Lung microvascular endothelial cell (primary cell): ENCODE results near the gene RNF220. TPM values are rescaled to one million over a fixed set of nuclear protein-coding genes. Genes with fewer than 3 reads are reported as not detected.

Source experiments
- DNase-seq, 2 donors: peaks; one replicate each; pipeline versions ENCODE4 v3.0.0 to v3.0.0-alpha.2; 2010; ENCODE audit warnings: low read depth in 2 of 2
- total RNA-seq: library from RNA; depleted of rRNA; stranded (reverse); fragments of >200 nt; gene quantifications from 2 replicates; pipeline ENCODE4 v1.2.1, GENCODE V29; 2014

Gene RNF220
- total RNA-seq, 1 donor from 2014 or later = 53.6 TPM

DNA sequence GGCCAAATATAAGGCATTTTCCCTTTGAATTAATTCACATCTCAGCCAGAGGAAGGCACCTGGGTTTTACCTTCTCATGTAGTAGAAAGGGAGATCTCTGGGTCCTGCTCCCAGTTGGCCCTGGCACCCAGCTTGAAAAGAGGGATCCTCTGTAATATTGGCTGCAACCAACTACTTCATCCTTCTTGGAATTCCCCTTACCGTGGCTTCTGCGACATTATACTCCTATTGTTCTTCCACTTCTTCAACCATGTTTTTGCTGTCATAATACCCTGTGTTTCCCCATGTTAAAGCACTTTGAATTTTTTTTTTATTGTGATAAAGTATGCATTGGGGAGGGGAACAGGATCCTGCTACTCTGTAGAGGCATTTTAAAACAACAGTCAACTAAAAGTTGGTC lies 26.8 kb downstream of the RNF220 start:
- no peak for DNase-seq

DNA sequence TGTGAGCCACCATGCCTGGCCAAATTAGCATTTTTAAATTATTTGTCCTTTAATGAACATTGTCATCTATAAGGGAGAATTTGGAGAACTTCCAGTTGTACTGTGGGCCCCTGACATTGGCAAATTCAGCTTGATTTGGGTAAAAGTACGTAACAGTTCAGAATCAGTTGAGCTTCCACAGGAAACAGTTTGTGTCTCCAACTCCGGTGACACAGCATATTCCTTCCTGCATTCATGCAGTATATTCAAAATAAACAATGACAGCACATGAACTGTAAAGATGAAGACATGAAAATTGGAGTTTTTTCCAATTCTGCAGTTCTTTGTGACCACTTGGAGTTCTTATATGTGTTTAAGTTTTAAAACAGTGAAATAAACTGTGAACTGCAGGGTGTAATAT lies 28.2 kb downstream of the RNF220 start:
- DNase-seq = peak; percentile 77 to 96

DNA sequence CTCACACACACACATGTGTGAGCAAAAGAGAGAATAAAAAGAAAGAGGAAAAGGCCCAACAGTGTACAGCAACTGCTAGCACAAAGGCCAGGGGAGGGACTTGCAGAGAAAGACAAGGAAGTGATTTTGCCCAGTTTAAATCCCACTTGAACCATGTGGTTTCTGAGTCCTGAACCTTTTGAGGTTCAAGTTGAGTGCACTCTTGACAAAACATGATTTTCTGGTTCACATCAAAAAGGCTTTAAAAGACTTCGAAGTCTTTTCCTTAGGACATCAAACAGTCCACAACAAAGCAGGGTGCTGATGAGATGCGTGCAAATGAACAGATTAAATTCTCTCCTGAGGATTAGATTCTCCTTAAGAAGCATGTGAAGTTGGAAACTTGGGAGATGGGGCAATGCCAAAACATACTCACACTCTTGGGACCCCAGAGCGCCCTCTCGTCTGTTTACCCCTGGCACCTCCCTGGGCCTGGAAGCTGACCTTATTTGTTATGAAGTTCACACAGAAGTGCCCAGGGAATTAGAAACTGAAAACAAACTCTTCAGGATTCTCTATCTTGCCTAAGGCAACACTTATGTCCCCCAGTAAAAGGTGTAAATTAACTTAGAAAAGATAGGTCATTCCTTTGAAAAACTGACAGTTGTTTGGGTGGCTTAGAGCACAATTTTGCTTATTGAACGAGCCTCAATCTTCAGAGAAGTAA lies 31.5 kb downstream of the RNF220 start:
- no peak for DNase-seq

DNA sequence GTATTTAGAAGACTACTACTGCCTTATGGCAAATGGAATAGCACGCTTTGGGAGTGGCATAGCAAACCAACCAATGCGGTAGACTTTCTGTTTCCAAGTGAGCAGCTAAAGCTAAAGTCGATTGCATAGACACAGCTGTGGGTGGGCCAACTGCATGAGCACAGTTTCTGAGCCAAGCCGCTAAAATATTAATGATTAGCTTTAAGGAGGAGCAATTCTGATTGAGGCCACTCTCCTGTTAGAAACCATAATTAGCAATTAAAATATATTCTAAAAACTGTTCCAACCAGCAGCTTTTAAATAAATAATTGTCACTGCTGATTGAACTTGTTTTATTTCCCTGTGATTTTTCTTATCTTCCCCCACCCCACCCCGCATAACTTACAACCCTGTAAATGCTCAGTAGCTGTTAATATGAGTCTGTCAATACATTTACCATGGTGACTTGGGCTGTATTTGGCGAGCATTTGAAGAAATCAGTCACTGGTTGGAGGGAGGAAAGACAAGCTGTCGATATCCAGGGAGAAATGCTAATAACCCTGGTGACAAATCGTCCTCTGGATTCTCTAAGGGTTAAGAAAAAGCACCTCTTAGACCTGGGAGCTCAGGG lies 32.2 kb downstream of the RNF220 start:
- peak in 1 of 2 donors; percentile 8 for DNase-seq

DNA sequence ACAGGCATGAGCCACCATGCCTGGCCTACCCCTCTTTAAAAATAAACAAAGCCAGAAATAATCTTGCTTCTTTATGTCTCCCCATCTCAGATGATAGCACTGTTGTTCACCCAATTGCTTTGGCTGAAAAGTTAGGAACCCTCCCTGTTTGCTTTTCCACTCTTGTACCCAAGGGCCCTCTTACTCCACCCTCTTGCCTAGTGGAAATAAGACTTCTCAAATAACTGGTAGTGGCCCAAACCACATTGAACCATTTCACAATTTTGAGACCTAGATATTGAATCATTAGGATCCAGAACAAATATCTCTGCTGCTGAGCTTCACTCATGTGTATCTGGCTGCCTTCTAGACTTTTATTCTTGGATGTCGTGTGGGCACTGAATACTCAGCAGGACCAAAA lies 37.7 kb downstream of the RNF220 start:
- no peak for DNase-seq

DNA sequence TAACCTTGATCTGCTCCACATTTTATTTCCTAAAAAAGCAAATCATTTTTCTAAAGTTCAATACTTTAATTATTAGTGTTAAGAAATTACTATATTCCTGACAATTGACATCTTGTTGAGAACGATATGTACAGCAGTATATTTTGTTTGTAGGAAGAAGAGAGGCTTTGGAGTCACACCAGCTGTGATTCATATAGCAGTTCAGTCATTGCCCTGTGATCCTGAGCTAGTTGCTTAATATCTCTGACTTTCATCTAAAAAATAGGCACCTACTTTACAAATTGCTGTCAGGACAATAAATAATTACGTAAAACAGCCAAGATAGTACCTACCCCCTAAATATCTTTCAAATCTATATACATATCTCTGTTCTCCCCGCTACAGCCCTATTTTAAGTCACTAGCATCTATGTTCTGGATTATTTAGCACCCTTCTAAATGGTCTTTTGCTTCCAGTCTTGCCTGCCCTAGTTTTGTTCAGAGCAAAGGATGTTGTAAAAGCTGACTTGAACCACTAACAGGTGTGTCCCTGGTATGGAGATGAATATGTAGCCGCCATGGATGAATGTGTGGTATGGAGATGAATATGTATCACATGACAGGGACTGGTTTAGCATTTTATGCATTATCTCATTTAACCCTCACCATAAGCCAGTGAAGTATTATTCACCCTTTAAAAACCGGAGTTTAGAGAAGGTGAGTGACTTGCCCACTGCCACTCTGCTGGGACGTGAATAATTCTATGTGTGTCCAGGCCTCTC lies 42.2 kb downstream of the RNF220 start:
- DNase-seq = no peak

DNA sequence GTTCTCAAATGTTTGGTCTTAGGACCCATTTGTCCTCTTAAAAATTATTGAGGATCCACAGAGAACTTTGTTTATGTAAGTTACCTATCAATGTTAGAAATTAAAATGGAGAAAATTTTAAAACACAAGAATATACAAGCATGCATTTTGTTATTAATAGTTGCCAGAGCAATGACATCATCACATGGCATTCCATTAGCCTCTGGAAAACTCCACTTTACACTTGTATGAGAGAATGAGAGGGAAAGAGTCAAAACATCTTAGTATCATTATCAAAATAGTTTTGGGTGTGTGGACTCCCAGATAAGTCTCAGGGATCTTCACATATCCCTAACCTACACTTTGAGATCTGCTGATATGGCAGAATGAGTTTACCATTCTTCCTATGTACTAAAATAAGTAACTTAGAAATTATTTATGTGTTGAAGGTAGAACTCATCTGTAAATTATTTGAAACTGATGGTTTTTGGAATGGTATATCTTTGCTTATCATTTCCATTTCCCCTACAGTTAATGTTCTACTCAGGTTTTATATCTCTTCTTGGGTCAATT lies 48.8 kb downstream of the RNF220 start:
- DNase-seq = peak in 1 of 2 donors; percentile 10

DNA sequence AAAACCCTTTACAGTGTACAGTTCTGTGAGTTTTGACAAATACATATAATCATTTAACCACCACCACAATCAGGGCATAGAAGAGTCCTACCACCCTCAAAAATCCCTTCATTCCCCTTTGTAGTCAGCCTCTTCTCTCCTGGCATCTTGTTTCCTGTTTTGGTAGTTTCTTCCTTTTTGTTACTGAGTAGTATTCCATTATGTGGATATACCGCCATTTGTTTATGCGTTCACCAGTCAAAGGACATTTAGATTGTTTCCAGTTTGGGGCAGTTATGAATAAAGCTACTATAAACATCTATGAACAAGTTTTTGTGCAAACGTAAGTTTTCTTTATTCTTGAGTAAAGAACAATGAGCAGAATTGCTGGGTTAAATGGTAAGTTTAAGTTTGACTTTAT lies 49.6 kb downstream of the RNF220 start:
- DNase-seq = no peak

DNA sequence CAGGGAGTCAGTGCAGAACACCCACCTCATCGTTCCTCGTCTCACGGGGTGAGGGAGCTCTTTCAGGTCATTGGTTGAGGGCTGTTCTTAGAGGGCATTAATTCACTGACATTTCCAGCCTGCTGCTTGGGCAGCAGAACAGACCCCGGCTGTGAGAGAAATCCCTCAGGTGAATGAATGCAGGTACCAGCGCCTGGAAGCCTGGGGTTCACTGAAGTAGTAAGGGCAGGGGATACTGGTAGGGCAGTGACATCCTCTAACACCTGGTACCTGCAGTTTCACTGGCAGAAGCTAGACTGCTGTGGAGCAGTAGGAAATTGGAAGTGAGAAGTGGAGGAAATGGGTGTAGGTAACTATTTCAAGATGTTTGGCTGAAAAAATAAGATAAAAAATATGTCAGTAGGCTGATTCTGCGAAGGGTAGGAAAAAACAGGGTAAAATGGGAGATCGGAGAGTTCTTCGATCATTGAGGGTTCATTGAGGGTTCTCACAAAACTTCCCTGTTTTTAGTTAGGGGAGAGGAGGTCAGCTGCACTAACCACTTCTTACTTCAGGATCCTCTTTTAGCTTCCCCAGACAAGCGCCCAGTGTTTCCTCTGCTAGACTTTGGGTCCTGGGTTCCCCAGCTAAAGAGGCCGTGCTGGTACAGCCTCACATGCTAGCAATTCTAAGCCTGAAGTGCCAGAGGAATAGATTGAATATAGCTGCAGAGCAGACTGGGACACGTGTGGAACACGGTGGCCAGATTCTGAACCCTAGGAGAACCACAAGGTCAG lies 55.2 kb downstream of the RNF220 start:
- no peak for DNase-seq

DNA sequence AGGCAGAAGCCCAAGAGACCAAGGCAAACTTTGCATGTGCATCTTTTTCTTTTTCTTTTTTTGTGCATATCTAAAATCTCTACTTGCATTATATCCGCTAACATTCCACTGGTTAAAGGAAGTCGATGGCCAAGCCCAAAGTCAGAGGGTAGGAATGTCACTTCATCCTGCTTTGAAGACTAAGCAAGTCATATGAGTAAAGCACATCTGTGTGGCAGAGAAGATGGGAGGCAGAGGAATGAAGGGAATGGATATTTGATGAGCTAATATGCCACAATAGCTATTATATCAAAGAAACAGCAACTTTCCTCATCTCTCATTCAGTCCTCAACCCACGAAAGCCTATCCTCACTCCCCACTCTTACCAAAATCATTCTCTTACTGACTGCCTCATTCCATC lies 59.3 kb downstream of the RNF220 start:
- DNase-seq = no peak

DNA sequence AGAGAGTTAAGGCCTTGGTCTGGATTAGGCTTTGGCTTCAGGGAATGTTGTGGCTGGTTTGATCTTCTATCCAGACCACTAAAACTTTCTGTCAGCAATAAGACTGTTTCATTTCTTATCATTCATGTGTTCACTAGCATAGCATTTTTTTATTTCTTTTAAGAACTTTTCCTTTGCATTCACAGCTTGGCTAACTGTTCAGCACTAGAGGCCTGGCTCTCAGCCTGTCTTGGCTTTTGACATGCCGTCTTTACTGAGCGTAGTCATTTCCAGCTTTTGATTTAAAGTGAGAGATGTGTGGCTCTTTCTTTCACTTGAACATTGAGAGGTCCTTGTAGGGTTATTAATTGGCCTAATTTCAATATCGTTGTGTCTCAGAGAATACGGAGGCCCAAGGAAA lies 62.5 kb downstream of the RNF220 start:
- no peak for DNase-seq

DNA sequence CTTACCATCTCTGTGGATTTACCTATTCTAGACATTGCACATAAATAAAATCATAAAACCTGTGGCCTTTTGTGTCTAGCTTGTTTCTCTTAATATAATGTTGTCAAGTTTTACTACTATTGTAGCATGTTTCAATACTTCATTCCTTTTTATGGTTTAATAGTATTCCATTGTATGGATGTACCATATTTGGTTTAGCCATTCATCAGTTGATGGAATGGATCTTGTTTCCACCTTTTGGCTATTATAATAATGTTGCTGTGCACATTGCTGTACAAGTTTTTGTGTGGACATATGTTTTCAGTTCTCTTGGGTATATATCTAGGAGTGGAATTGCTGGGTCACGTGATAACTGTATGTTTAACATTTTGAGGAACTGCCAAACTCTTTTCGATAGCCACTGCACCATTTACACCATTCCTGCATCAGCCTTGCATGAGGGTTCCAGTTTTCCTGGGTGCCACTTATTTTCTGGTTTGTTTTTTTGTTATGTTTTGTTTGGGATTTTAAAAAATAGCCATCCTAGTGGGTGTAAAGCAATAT lies 66.9 kb downstream of the RNF220 start:
- no peak for DNase-seq

DNA sequence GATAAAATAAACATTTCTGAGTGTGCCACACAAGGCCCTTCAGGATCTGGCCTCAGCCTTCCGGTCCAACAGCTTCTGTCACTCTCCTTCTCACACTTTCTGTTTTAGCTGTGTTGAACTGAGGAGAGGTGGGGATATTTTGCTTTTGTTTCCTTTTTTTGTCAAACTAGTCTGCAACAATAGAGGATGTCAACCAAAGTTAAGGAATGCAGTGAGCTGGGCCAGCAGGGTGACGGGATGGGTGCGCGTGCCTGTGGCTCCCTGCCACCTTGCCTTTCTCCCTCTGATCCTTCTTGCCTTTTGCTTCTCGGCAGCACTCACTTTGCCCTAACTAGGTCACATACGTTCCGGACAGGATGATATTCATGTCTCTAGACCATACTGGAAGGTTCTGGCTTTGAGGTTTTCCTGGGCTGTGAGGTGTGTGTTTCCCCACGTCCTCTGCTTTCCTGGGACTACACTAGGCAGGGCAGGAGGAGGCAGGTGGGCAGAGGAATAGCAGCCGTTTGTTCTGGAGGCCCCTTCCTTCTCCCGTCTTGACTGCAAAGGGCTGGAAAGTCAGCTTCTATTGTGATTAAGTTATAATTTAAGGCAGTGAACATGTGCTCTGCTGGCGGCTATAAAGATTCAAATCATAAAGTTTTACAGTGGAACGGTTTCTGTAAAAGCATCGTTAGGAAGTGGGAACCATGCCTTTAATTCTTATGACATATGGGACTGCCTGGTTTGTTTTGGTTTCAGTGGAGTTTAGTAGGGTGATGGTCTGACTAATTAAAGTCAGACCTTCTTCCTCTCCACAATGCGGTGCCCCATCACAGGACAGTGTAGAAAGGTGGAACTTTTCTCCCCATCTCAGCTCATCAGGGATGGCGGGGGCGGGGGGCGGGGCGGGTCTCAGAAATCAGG lies 67.8 kb downstream of the RNF220 start:
- peak in 1 of 2 donors; percentile 6 for DNase-seq

DNA sequence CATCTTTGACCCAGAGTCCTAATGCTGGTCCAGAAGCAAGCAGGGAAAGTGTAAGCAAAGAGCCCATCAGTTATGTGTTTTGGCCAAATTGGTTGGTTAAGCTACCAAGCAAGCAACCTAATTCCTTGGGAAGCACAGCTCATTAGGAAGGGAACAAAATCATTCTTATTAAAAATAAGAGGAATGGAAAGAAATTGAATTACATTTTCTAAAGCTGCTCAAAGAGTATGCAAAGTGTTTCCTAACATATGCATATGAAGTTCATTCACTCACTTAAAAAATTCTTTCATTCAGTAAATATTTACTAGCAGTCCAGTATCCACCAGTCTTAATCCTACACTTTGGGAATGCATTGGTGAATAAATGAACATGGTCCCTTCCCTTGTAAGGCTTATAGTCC lies 71.8 kb downstream of the RNF220 start:
- DNase-seq = no peak

DNA sequence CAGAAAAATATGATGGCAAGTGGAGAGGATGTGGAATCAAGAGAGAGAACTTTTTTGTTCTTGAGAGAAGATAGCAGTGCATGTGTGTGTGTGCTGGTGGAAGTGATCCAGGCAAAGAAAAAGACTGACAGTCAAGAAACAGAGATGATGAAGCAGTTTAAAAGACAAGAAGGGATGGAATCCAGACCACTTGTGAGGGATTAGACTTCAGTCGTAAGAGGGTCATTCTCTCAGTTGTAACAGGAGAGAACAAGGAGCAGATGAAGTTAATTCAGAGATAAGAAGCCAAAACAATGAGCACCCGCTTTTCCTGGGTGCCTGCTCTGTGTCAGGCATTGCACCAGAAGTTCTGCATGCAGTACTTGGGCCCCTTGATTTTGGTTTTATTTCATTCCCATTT lies 76.6 kb downstream of the RNF220 start:
- no peak for DNase-seq

DNA sequence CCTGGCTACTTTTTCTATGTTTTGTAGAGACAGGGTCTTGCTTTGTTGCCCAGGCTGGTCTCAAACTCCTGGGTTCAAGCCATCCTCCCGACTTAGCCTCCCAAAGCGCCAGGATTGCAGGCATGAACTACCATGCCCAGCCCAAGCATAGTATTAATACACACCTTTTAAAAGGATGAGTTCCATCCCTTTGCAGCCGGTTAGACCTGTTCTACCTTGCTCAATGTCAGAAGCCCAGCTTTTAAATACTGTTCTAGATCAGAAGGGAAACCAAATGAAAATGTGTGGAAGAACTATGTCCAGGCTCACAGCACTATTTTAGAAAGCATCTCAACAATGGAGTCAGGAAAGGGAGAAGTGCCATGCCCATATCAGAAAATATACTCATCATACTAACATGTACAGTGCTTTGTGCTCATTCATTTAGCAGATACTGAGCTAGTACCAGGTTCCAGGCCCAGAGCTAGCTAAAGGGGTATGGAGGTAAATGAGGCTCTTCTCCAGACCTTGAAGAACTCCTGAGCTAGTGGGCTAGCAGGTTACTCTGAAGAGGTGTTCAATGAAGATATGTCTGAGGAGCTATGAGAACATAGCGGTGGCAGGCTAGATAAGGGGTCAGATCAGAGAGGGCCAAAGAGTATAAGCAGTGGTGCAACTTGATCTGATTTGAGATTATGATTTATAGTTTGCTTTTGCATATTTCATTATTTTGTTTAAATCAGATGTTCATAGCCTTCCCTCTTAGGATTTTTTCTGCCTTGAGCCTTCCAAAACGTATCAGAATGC lies 78.2 kb downstream of the RNF220 start:
- DNase-seq = no peak

DNA sequence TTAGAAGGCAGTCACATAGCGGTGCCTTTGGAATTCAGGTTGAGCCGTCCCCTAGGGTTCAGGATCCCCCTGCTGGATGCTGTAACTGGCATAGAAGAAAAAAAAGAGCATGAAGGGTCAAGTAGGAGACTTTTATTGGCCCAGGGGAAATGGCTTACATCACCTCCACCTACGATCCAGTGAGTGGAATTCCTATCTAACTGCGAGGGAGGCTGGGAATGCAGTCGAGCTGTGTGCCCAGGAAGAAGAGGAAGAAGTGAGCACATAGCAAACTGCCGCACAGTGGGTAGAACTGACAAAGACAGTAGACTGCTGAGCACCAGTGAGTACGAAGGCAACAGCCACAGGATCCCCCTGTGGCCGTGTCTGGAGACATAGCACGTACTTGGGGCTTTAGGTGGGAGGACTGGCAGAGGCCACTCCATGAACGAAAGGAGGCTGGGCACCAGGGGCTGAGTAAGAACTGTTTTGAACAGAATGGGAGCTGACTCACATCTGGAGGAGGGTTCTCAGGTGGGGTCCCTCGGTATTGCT lies 79.2 kb downstream of the RNF220 start:
- DNase-seq = peak; percentile 34 to 44

DNA sequence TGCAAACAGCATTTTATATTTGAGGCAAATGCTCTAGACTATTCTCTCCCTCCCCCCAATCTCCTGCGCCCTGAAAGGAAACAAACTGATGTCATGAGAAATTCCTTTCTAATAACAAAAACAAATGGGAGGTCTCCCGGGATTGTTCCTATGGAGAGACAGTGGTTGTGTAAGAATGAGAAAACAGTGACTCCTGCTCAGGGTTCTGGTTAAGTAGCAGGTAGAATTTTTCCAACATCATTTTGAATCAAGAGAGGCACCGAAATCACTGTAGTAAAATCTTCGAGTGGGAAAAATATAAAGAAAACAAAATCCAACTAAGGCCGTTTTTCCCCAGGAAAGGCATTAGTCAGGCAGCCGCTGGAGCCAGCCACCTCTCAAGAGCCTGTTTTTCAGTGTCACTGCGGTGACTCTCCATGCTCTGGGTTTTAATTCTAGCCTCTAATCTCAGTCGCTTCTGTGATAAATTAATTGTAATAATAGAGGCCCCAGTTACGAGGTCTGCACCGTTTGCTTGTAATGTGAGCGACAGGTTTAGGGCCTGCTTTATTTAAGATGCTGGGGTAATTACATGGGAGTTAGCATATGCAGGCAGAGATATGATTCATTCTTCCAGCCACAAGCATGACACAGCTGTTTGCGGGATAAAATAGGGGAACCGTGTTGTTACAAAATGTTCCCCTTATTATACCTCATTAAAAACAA lies 80.3 kb downstream of the RNF220 start:
- DNase-seq = peak; percentile 65 to 85
